Measurements from ENCODE around the gene OR1D5.

- TF ChIP-seq FOXK2 (IDR thresholded peaks at IDR 0.05) (no peak), POLR2A (IDR thresholded peaks at IDR 0.05; ENCODE audit: low read depth, low read length) (no peak), CTCF (IDR thresholded peaks at IDR 0.05 in 2 of 3, conservative IDR thresholded peaks at IDR 0.05 in 1 of 3; ENCODE audit: control insufficient read depth in 2 of 3, extremely low read depth in 1 of 3, insufficient read depth in 1 of 3, low read depth in 3 of 3, low read length in 3 of 3) (peak; percentile 90 to 91 (median 91)), TCF7 (IDR thresholded peaks at IDR 0.05; ENCODE audit: borderline replicate concordance) (no peak), RFX5 (IDR thresholded peaks at IDR 0.05; ENCODE audit: low read depth, low read length) (no peak), RAD21 (IDR thresholded peaks at IDR 0.05; ENCODE audit: insufficient read depth, low read depth, low read length) (peak; percentile 93), TAF1 (IDR thresholded peaks at IDR 0.05; ENCODE audit: borderline replicate concordance, low read depth, low read length) (no peak), CBX3 (IDR thresholded peaks at IDR 0.05; ENCODE audit: borderline replicate concordance, low read depth) (no peak)
These were observed 50.4 kb downstream of the OR1D5 start for GRCh38 chr17:3012926-3013581.

Measured in GM12878 (cell line).